Left ventricle myocardium inferior (tissue), 1 donor: ENCODE results near the gene CCDC14. TPM values are rescaled to one million over a fixed set of nuclear protein-coding genes. Genes with fewer than 3 reads are reported as not detected.
A peak's percentile ranks its signal among the peaks of the same experiment; 100 is the strongest.

Experiments used
- DNase-seq: peaks from one replicate; pipeline ENCODE4 v3.0.0-alpha.2; 2020
- H3K27ac ChIP-seq: fragments of 200-600 bp; replicated peaks from 2 replicates; pipeline ENCODE4 v1.8.0; 2021
- H3K27me3 ChIP-seq: fragments of 200-600 bp; 2 replicates; pipeline ENCODE4 v1.8.0; 2021; ENCODE audit warnings: low read depth
- H3K36me3 ChIP-seq: fragments of 200-600 bp; 2 replicates; pipeline ENCODE4 v1.8.0; 2021
- H3K4me1 ChIP-seq: fragments of 200-600 bp; 2 replicates; pipeline ENCODE4 v1.8.0; 2021
- H3K4me3 ChIP-seq: fragments of 200-600 bp; 2 replicates; pipeline ENCODE4 v1.8.0; 2021; ENCODE audit warnings: mild to moderate bottlenecking, moderate library complexity
- H3K9me3 ChIP-seq: fragments of 200-600 bp; replicated peaks from 2 replicates; pipeline ENCODE4 v1.8.0; 2021
- intact Hi-C: fragments of 100-400 bp; cut with micrococcal nuclease; formaldehyde crosslinking; loops from one replicate; pipeline ENCODE4 v1.11.0; 2022
- total RNA-seq: library from RNA; stranded (reverse); fragmentation: NEBNext Ultra II Directional; extraction: Animal tissue kit (Norgen Biotek cat#: 25700); gene quantifications from one replicate; pipeline ENCODE4 v1.2.1, GENCODE V29; 2021
- TF ChIP-seq, protein P1 (sequence below): fragments of 200-600 bp; IDR thresholded peaks from 2 replicates; pipeline ENCODE4 v1.8.0; 2021; ENCODE audit warnings: antibody characterized with exemption, mild to moderate bottlenecking, borderline replicate concordance
- donor health status: DM: no; HTN: yes; CAD: no; lungs with severe emphysema.

CCDC14 gene
- total RNA-seq, 1 donor from 2014 or later = 6.9 TPM

GRCh38 chr3:123941542-123941941 lies 19.5 kb downstream of the CCDC14 start:
- H3K4me3 ChIP-seq = no peak overlapping the region
- no peaks in the 10 kb centered on the region for H3K4me1 ChIP-seq
- peaks cover 36% of the 10 kb centered on the region for H3K36me3 ChIP-seq
- no peak for DNase-seq
- H3K27me3 ChIP-seq = no peaks in the 10 kb centered on the region
- intact Hi-C loops = no loop called here
- TF ChIP-seq, protein P1, sequence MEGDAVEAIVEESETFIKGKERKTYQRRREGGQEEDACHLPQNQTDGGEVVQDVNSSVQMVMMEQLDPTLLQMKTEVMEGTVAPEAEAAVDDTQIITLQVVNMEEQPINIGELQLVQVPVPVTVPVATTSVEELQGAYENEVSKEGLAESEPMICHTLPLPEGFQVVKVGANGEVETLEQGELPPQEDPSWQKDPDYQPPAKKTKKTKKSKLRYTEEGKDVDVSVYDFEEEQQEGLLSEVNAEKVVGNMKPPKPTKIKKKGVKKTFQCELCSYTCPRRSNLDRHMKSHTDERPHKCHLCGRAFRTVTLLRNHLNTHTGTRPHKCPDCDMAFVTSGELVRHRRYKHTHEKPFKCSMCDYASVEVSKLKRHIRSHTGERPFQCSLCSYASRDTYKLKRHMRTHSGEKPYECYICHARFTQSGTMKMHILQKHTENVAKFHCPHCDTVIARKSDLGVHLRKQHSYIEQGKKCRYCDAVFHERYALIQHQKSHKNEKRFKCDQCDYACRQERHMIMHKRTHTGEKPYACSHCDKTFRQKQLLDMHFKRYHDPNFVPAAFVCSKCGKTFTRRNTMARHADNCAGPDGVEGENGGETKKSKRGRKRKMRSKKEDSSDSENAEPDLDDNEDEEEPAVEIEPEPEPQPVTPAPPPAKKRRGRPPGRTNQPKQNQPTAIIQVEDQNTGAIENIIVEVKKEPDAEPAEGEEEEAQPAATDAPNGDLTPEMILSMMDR = no peak
- H3K9me3 ChIP-seq = no peaks in the 10 kb centered on the region
- no peak overlapping the region for H3K27ac ChIP-seq

GRCh38 chr3:123941121-123941520 lies 19.9 kb downstream of the CCDC14 start:
- DNase-seq = no peak
- Histone ChIP-seq H3K36me3 (peaks cover 32% of the 10 kb centered on the region), H3K4me1 (no peaks in the 10 kb centered on the region), H3K4me3 (no peak overlapping the region), H3K27me3 (no peaks in the 10 kb centered on the region), H3K27ac (no peak overlapping the region), H3K9me3 (no peaks in the 10 kb centered on the region)
- intact Hi-C loops = no loop called here
- TF ChIP-seq, protein P1 = peak; percentile 18

DNA sequence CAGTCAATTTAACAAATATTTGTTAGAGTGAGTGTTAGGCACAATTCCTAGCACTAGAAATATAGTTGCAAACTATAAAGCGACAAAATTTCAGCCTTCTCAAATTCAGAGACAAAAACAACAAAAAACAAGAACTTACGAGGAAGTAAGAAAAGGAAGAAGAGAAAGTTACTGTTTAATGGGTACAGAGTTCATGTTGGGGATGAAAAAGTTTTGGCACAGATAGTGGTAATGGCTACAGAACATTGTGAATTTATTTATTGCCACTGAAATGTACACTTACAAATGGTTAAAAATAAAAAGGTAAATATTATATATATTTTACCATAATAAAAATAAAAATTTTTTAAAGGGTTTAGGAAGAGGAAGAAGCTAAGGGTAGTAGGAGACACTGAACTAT lies 21.3 kb downstream of the CCDC14 start:
- H3K4me3 ChIP-seq = no peak overlapping the region
- DNase-seq = no peak
- peaks cover 23% of the 10 kb centered on the region for H3K36me3 ChIP-seq
- no peaks in the 10 kb centered on the region for H3K9me3 ChIP-seq
- no peaks in the 10 kb centered on the region for H3K4me1 ChIP-seq
- intact Hi-C loops = no loop called here
- no peaks in the 10 kb centered on the region for H3K27me3 ChIP-seq
- TF ChIP-seq, protein P1 = no peak
- H3K27ac ChIP-seq = no peak overlapping the region

DNA sequence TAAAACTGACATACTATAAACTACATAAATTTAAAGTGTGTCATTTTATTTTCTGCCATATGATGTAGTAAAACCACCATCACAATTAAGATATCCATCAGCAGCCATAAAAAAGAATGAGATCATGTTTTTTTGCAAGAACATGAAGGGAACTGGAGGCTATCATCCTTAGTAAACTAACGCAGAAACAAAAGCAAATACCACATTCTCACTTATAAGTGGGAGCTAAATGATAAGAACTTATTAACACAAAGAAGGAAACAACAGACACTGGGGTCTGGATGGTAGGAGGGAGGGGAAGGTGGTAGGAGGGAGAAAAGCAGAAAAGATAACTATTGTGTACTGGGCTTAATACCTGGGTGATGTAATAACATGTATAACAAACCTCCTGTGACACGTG lies 24.6 kb downstream of the CCDC14 start:
- Histone ChIP-seq H3K27ac (no peak overlapping the region), H3K27me3 (no peaks in the 10 kb centered on the region), H3K4me1 (no peaks in the 10 kb centered on the region), H3K36me3 (peaks cover 28% of the 10 kb centered on the region), H3K9me3 (no peaks in the 10 kb centered on the region), H3K4me3 (no peak overlapping the region)
- intact Hi-C loops = no loop called here
- no peak for DNase-seq
- TF ChIP-seq, protein P1 = no peak

GRCh38 chr3:123935830-123936229 lies 25.2 kb downstream of the CCDC14 start:
- no peaks in the 10 kb centered on the region for H3K9me3 ChIP-seq
- intact Hi-C loops = no loop called here
- no peak for DNase-seq
- no peak overlapping the region for H3K4me3 ChIP-seq
- TF ChIP-seq, protein P1 = no peak
- peaks cover 31% of the 10 kb centered on the region for H3K36me3 ChIP-seq
- H3K4me1 ChIP-seq = no peaks in the 10 kb centered on the region
- H3K27me3 ChIP-seq = no peaks in the 10 kb centered on the region
- no peak overlapping the region for H3K27ac ChIP-seq

- H3K4me3 ChIP-seq = no peak overlapping the region
These were observed 26.8 kb downstream of the CCDC14 start for GRCh38 chr3:123934250-123934649.

More at GRCh38 chr3:123934250-123934649, 26.8 kb downstream of the CCDC14 start:
- intact Hi-C loops = no loop called here
- Histone ChIP-seq H3K27ac (no peak overlapping the region), H3K9me3 (no peaks in the 10 kb centered on the region), H3K27me3 (no peaks in the 10 kb centered on the region), H3K4me1 (no peaks in the 10 kb centered on the region), H3K36me3 (peaks cover 43% of the 10 kb centered on the region)
- TF ChIP-seq, protein P1 = no peak
- no peak for DNase-seq
